Mesendoderm (in vitro differentiated cells): ENCODE results near the gene RPS6KA5.
"Not testable (repeated sequence)": the region's sequence is repeated elsewhere in the genome, so short reads cannot be mapped to it uniquely, and the experiment has no call there.

ENCODE experiments used
- DNase-seq: peaks from one replicate; pipeline ENCODE4 v3.0.0; 2013
- H2AK5ac ChIP-seq: 2 replicates; pipeline ENCODE4 v1.6.1; 2013; ENCODE audit warnings: low read length, inconsistent platforms
- H2BK120ac ChIP-seq: 2 replicates; pipeline ENCODE4 v1.6.1; 2013; ENCODE audit warnings: low read depth, mild to moderate bottlenecking, low read length, moderate library complexity, mixed read lengths
- H2BK15ac ChIP-seq: replicated peaks from 2 replicates; pipeline ENCODE4 v1.6.1; 2013; ENCODE audit warnings: low read depth, mild to moderate bottlenecking, moderate library complexity
- H2BK5ac ChIP-seq: 2 replicates; pipeline ENCODE4 v1.6.1; 2013; ENCODE audit warnings: low read length, inconsistent platforms
- H3K18ac ChIP-seq: 2 replicates; pipeline ENCODE4 v1.6.1; 2013; ENCODE audit warnings: mild to moderate bottlenecking, low read length, mixed read lengths
- H3K23ac ChIP-seq: one replicate; pipeline ENCODE4 v1.6.1; 2013; ENCODE audit warnings: low read length
- H3K27ac ChIP-seq: 2 replicates; pipeline ENCODE4 v1.5.1; 2013; ENCODE audit warnings: low read depth, mild to moderate bottlenecking, inconsistent platforms, low read length, moderate library complexity
- H3K27me3 ChIP-seq: 2 replicates; pipeline ENCODE4 v1.6.1; 2013; ENCODE audit warnings: low read length, control low read depth, mild to moderate bottlenecking, inconsistent platforms; ENCODE audit not compliant: insufficient read depth, poor library complexity
- H3K36me3 ChIP-seq: 2 replicates; pipeline ENCODE4 v1.6.1; 2013; ENCODE audit warnings: low read length, inconsistent platforms; ENCODE audit not compliant: control insufficient read depth, insufficient read depth
- H3K4ac ChIP-seq: one replicate; pipeline ENCODE4 v1.6.1; 2013; ENCODE audit warnings: low read depth, mild to moderate bottlenecking, low read length, moderate library complexity
- H3K4me1 ChIP-seq: 2 replicates; pipeline ENCODE4 v1.6.1; 2013; ENCODE audit warnings: low read depth, low read length, inconsistent platforms; ENCODE audit not compliant: control insufficient read depth
- H3K4me2 ChIP-seq: 2 replicates; pipeline ENCODE4 v1.6.1; 2013; ENCODE audit warnings: low read length
- H3K4me3 ChIP-seq: 2 replicates; pipeline ENCODE4 v1.5.1; 2013; ENCODE audit warnings: mild to moderate bottlenecking, low read length
- H3K56ac ChIP-seq: one replicate; pipeline ENCODE4 v1.6.1; 2013; ENCODE audit warnings: low read length
- H3K79me1 ChIP-seq: 2 replicates; pipeline ENCODE4 v1.6.1; 2013; ENCODE audit warnings: low read length, inconsistent platforms
- H3K79me2 ChIP-seq: 2 replicates; pipeline ENCODE4 v1.6.1; 2013; ENCODE audit warnings: mild to moderate bottlenecking, low read length; ENCODE audit not compliant: control insufficient read depth, insufficient read depth
- H3K9ac ChIP-seq: 2 replicates; pipeline ENCODE4 v1.6.1; 2013; ENCODE audit warnings: low read length, inconsistent platforms
- H4K5ac ChIP-seq: one replicate; pipeline ENCODE4 v1.6.1; 2013; ENCODE audit warnings: low read length
- H4K8ac ChIP-seq: one replicate; pipeline ENCODE4 v1.6.1; 2013; ENCODE audit warnings: low read depth, mild to moderate bottlenecking, control low read depth, low read length, moderate library complexity
- WGBS: extraction: QIAGEN DNeasy Blood & Tissue Kit; methylation state at CpG from one replicate; pipeline ENCODE4 v1.1.7; 2013; ENCODE audit warnings: low lambda C conversion rate, missing lambda C conversion rate; ENCODE audit not compliant: insufficient coverage; ENCODE audit errors: extremely low coverage; 5-methylcytosine and 5-hydroxymethylcytosine counted together

The RPS6KA5 gene

DNA sequence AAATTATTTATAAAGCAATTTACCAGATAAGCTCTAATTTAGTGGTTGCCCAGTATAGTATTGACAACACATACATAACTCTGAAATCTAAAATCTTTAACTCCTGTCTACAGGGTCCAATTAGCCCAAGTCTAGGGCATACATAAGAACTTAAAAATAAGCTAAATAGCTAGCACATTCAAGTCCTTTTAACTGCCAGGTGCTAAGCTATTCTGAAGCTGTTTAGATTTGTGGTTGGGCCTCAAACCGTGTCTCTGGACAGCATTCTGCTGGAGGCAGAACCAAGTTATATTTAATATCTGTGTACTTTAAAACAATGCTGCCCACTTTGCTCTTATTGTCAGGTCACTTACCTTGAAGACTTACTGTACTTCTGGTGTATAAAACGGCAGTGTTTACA lies 19.0 kb downstream of the RPS6KA5 start:
- Histone ChIP-seq H2BK15ac (no peak overlapping the region), H3K9ac (no peak overlapping the region), H3K4me2 (no peak overlapping the region), H3K27me3 (no peaks in the 10 kb centered on the region), H3K23ac (no peak overlapping the region), H3K4ac (no peak overlapping the region), H3K79me2 (no peaks in the 10 kb centered on the region), H2BK5ac (no peak overlapping the region), H4K5ac (no peak overlapping the region), H3K79me1 (no peaks in the 10 kb centered on the region), H3K36me3 (no peaks in the 10 kb centered on the region), H2AK5ac (no peak overlapping the region), H3K27ac (no peak overlapping the region), H4K8ac (no peak overlapping the region), H2BK120ac (no peak overlapping the region), H3K18ac (no peak overlapping the region), H3K56ac (no peak overlapping the region), H3K4me1 (no peaks in the 10 kb centered on the region), H3K4me3 (no peak overlapping the region)
- DNase-seq = no peak
- whole genome bisulfite sequencing = no CpG with 5 or more reads among the region's 2 CpGs

DNA sequence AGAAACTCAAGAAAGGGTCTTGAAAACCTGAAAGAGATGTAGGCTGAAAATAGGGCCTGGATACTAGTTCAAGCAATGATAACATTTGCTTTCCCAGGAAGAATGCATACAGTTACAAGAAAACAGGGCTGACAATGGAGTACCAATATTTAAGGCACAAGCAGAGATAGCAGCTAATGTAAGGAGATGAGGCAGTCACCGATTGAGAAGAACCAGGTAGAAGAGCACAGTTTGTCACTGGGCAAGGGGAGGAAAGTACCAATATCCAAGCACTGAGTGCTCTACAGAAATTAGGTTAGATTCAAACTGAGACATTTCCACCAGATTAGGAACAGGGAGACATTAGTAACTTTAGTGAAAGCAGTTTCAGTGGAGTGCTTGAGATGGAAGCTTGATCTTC lies 19.9 kb downstream of the RPS6KA5 start:
- Histone ChIP-seq H2BK5ac (no peak overlapping the region), H4K5ac (no peak overlapping the region), H3K9ac (no peak overlapping the region), H3K23ac (no peak overlapping the region), H3K4me3 (no peak overlapping the region), H3K4me2 (no peak overlapping the region), H3K4ac (no peak overlapping the region), H2BK120ac (no peak overlapping the region), H3K36me3 (no peaks in the 10 kb centered on the region), H4K8ac (no peak overlapping the region), H3K56ac (no peak overlapping the region), H3K18ac (no peak overlapping the region), H3K79me2 (no peaks in the 10 kb centered on the region), H3K27ac (no peak overlapping the region), H3K79me1 (no peaks in the 10 kb centered on the region), H3K4me1 (no peaks in the 10 kb centered on the region), H3K27me3 (no peaks in the 10 kb centered on the region), H2AK5ac (no peak overlapping the region), H2BK15ac (no peak overlapping the region)
- no peak for DNase-seq
- no CpG with 5 or more reads among the region's 1 CpG for WGBS

DNA sequence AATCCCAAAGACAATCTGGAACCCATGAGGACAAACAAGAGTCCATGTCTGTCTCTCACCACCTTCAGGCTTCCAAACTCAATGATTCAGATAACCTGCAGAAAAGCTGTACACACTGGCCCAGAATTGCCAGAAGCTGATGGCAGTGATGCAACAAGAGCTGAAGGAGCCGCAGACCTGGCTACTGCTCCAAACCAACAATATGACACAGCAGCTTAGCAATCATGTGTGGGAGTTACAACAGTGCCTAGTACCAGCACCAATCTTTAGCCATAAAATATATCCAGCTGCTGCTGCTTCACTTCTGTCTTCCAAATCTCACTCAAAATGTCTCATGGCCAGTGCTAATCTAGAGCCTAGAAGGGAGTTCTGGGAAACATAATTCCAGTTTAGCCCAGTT lies 22.0 kb downstream of the RPS6KA5 start:
- H2BK120ac ChIP-seq = no peak overlapping the region
- H3K79me1 ChIP-seq = no peaks in the 10 kb centered on the region
- H2AK5ac ChIP-seq = no peak overlapping the region
- H2BK5ac ChIP-seq = no peak overlapping the region
- no peak overlapping the region for H3K23ac ChIP-seq
- H4K5ac ChIP-seq = no peak overlapping the region
- no peaks in the 10 kb centered on the region for H3K27me3 ChIP-seq
- no peak overlapping the region for H3K18ac ChIP-seq
- H3K79me2 ChIP-seq = no peaks in the 10 kb centered on the region
- WGBS = no CpG with 5 or more reads among the region's 1 CpG
- no peak overlapping the region for H3K4ac ChIP-seq
- no peak overlapping the region for H3K4me2 ChIP-seq
- no peak overlapping the region for H3K56ac ChIP-seq
- H3K9ac ChIP-seq = no peak overlapping the region
- H3K27ac ChIP-seq = no peak overlapping the region
- H2BK15ac ChIP-seq = no peak overlapping the region
- no peak for DNase-seq
- H3K4me1 ChIP-seq = no peaks in the 10 kb centered on the region
- no peak overlapping the region for H4K8ac ChIP-seq
- H3K4me3 ChIP-seq = no peak overlapping the region
- H3K36me3 ChIP-seq = no peaks in the 10 kb centered on the region

DNA sequence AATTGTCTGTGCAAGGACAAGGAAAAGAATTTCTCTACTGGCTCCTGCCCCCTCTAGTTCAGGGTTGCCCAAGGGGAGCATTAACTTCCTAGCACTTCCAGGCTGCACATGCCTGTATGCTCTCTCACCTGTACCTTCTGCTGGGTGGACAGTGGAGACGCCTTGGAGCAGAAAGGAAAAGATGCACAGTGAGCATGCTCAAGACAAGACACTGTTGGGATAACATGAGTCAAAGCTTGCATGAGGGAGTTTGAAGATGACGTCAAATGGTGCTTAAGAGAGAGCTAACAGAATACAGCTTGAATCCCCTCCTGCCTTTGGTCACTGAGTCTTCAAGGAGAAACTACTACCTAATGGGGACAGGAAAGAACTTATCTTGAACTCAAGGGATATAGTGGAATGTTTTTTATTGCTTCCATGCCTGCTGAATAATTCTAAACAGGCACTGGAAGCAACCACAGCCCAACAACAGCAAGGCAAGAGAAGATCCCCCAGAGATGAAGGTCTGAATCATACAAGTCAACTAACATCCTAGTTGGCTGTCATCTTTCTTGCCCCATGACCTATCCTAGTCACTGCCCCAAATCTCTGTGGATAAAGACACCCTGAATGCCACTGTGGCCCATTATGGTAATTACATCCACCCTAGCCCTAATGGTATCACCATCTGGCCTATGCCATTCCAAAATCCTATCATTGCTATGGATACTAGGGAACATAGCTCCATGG lies 23.5 kb downstream of the RPS6KA5 start:
- no peaks in the 10 kb centered on the region for H3K27me3 ChIP-seq
- no peak overlapping the region for H2AK5ac ChIP-seq
- no peaks in the 10 kb centered on the region for H3K79me2 ChIP-seq
- no peak overlapping the region for H3K56ac ChIP-seq
- H3K4me2 ChIP-seq = no peak overlapping the region
- H3K36me3 ChIP-seq = no peaks in the 10 kb centered on the region
- no peak overlapping the region for H3K4ac ChIP-seq
- no peak overlapping the region for H3K9ac ChIP-seq
- DNase-seq = no peak
- no peak overlapping the region for H2BK15ac ChIP-seq
- no peak overlapping the region for H3K27ac ChIP-seq
- no peaks in the 10 kb centered on the region for H3K4me1 ChIP-seq
- no peak overlapping the region for H3K18ac ChIP-seq
- no peak overlapping the region for H4K8ac ChIP-seq
- no peak overlapping the region for H2BK5ac ChIP-seq
- H3K79me1 ChIP-seq = no peaks in the 10 kb centered on the region
- no peak overlapping the region for H3K23ac ChIP-seq
- H2BK120ac ChIP-seq = no peak overlapping the region
- H3K4me3 ChIP-seq = no peak overlapping the region
- WGBS = no CpG with 5 or more reads among the region's 2 CpGs
- H4K5ac ChIP-seq = no peak overlapping the region

DNA sequence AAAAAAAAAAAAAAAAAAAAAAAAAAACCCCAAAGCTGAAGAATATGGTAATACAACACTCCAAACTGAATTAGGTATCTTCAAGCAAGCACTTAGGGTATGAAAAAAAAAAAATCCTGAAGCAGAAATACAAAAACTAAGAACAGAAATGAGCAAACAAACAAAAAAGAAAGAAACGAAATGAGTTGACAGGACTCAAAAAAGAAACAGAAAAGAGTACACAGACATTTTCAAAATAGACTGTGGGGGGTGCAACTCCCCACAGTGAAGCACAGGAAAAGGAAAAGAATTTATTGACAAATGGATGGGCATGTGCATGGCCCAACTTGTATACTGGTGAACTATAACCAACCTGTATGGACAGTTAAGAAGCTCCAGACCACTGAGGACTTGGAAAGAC lies 24.6 kb downstream of the RPS6KA5 start:
- Histone ChIP-seq H3K79me2 (no peaks in the 10 kb centered on the region), H4K5ac (no peak overlapping the region), H3K9ac (no peak overlapping the region), H2BK120ac (no peak overlapping the region), H3K23ac (no peak overlapping the region), H2BK15ac (no peak overlapping the region), H3K4me3 (no peak overlapping the region), H3K4me2 (no peak overlapping the region), H3K56ac (no peak overlapping the region), H3K4ac (no peak overlapping the region), H3K27ac (no peak overlapping the region), H3K27me3 (no peaks in the 10 kb centered on the region), H2BK5ac (no peak overlapping the region), H2AK5ac (no peak overlapping the region), H4K8ac (no peak overlapping the region), H3K79me1 (no peaks in the 10 kb centered on the region), H3K18ac (no peak overlapping the region), H3K4me1 (no peaks in the 10 kb centered on the region), H3K36me3 (no peaks in the 10 kb centered on the region)
- WGBS = no CpG with 5 or more reads among the region's 1 CpG
- no peak for DNase-seq

DNA sequence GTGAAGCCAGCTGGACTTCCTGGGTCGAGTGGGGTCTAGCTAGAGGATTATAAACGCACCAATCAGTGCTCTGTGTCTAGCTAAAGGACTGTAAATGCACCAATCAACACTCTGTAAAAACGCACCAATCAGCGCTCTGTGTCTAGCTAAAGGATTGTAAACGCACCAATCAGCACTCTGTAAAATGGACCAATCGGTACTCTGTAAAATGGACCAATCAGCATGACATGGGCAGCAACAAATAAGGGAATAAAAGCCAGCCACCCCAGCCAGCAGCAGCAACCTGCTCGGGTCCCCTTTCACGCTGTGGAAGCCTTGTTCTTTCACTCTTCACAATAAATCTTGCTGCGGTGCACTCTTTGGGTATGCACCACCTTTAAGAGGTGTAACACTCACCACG lies 26.1 kb downstream of the RPS6KA5 start:
- not testable (repeated sequence) for H2BK5ac ChIP-seq, H3K9ac ChIP-seq, H3K4me3 ChIP-seq, H3K79me1 ChIP-seq, H3K27me3 ChIP-seq, H3K36me3 ChIP-seq, H3K4me2 ChIP-seq, DNase-seq, H3K18ac ChIP-seq, H3K27ac ChIP-seq, H2AK5ac ChIP-seq, H2BK120ac ChIP-seq, H3K79me2 ChIP-seq, H2BK15ac ChIP-seq, H3K23ac ChIP-seq, H3K56ac ChIP-seq, H3K4ac ChIP-seq, H3K4me1 ChIP-seq, H4K5ac ChIP-seq, H4K8ac ChIP-seq
- WGBS = no CpG with 5 or more reads among the region's 10 CpGs
